Activated CD4-positive, alpha-beta T cell treated with anti-CD3 and anti-CD28 coated beads, Interleukin-2, amount 10 ng/mL, durations not matched to agents 7 days and 5 days (primary cell): Measurements from ENCODE around the gene SPATA31E1. TPM values are rescaled to one million over a fixed set of nuclear protein-coding genes. Genes with fewer than 3 reads are reported as not detected.

Experiments
- CTCF ChIA-PET: fragments of 350-600 bp; sonication (Branson Sonifier 250); formaldehyde crosslinking; loops from one replicate; lab custom pipeline; 2021; ENCODE audit warnings: antibody characterized with exemption; lab: Charles Lee
- POLR2A ChIA-PET: fragments of 350-600 bp; sonication (Branson Sonifier 250); formaldehyde crosslinking; loops from one replicate; lab custom pipeline; 2021; ENCODE audit warnings: antibody characterized with exemption; lab: Charles Lee
- DNase-seq: peaks from one replicate; pipeline ENCODE4 v3.0.0-alpha.2; 2020
- H3K27ac Mint-ChIP-seq: one replicate; pipeline ENCODE4 v1.8.0; 2021; ENCODE audit warnings: mild to moderate bottlenecking, moderate library complexity, mixed read lengths
- H3K27me3 Mint-ChIP-seq: one replicate; pipeline ENCODE4 v1.8.0; 2021; ENCODE audit warnings: mixed read lengths
- H3K36me3 Mint-ChIP-seq: one replicate; pipeline ENCODE4 v1.8.0; 2021; ENCODE audit warnings: low read depth, mixed read lengths
- H3K4me1 Mint-ChIP-seq: one replicate; pipeline ENCODE4 v1.8.0; 2021; ENCODE audit warnings: mixed read lengths
- H3K4me3 Mint-ChIP-seq: one replicate; pipeline ENCODE4 v1.8.0; 2021; ENCODE audit warnings: mild to moderate bottlenecking, moderate library complexity, mixed read lengths
- H3K9me3 Mint-ChIP-seq: one replicate; pipeline ENCODE4 v1.8.0; 2021; ENCODE audit warnings: mixed read lengths
- total RNA-seq, 2 experiments: library from RNA; stranded (reverse); gene quantifications; one replicate each; pipeline ENCODE4 v1.2.3, GENCODE V29; 2021

Gene SPATA31E1
- total RNA-seq, 2 experiments from 2014 or later: not detected

DNA sequence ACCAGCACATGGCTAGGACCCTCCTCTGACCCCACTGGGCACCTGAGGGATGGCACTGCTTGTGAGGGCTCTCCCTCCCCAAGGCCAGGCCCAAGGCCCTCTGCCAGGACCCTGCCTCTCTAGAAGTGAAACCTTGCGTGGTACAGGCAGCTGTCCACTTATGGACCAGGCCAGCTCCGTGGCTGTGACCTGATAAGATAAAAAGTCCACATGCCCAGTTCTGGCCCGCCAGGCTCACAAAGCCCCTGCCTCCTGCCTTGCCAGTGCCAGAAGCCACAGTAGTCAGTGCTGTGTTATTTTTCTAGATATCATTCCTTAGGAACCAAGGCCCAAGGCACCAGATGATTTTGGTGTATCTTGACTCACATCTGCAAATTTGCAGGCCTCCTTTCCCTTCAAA is 14.0 kb upstream of the SPATA31E1 start:
- H3K27ac Mint-ChIP-seq: no peak overlapping the region
- no peak for DNase-seq
- H3K4me1 Mint-ChIP-seq: no peaks in the 10 kb centered on the region
- H3K4me3 Mint-ChIP-seq: no peak overlapping the region
- H3K27me3 Mint-ChIP-seq: no peaks in the 10 kb centered on the region
- no peaks in the 10 kb centered on the region for H3K36me3 Mint-ChIP-seq
- ChIA-PET POLR2A (no interaction called here), CTCF (no interaction called here)
- H3K9me3 Mint-ChIP-seq: peaks cover 5% of the 10 kb centered on the region

DNA sequence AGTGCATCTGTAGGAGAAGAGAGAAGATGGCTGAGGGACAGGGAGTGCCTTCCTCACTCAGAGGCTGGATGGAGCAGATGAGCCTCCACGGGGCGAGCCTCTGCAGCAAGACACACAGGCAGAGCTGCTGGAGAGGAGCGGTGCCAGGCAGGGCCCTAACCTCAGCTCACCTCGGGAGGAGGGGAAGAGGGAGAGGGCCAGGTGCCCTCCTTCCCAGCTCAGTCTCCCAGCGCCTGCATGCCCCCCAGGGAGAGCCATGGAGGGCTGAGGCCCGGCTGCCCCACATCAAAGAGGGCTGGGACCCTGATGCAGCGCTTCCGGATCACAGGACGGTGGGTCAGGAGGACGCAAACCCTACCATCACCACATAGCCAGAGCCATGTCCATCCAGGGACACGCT is 13.6 kb upstream of the SPATA31E1 start:
- CTCF ChIA-PET: no interaction called here
- no peak overlapping the region for H3K4me3 Mint-ChIP-seq

DNA sequence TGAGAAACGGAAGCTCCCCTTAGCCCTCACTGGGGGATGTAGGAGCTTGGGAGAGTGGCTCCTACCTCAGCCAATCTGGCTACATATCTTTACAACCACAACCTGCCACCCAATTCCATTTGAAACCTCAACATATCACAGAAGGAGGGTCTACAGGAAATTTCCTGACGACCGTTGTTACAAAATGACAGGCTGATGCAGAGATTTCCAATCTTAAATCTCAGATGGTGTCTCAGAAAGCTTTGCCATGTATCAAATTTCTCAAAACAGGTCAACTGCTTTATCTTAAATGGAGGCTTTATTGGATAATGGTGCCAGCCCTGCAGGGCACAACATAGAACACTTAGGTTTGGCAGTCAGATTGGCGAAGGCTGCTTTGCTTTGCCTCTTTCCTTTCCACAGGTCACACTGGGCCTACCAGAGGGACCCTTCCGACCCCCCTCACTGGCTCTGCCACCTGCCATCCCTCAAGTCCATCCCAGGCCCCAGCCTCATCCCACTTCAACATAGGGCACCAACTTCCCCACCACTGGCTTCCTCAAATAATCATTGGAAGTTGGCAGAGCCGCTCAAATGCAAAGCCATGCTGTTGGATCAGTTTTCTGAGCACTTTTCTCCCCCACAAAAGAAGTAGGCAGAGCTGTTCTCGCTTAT is 11.1 kb upstream of the SPATA31E1 start:
- H3K4me1 Mint-ChIP-seq: no peaks in the 10 kb centered on the region
- no peak for DNase-seq
- ChIA-PET CTCF (interaction anchor here (1.5 kb wide), 1 partner anchor 13 kb away, joined by 6 read pairs; no protein-coding TSS in a partner anchor), POLR2A (no interaction called here)
- no peak overlapping the region for H3K27ac Mint-ChIP-seq
- peaks cover 5% of the 10 kb centered on the region for H3K9me3 Mint-ChIP-seq
- H3K36me3 Mint-ChIP-seq: no peaks in the 10 kb centered on the region
- no peaks in the 10 kb centered on the region for H3K27me3 Mint-ChIP-seq
- H3K4me3 Mint-ChIP-seq: no peak overlapping the region

More for the DNA sequence above, 13.6 kb upstream of the SPATA31E1 start:
- Mint-ChIP-seq H3K27me3 (no peaks in the 10 kb centered on the region), H3K4me1 (no peaks in the 10 kb centered on the region), H3K27ac (no peak overlapping the region), H3K36me3 (no peaks in the 10 kb centered on the region), H3K9me3 (peaks cover 5% of the 10 kb centered on the region)
- POLR2A ChIA-PET: no interaction called here
- no peak for DNase-seq

DNA sequence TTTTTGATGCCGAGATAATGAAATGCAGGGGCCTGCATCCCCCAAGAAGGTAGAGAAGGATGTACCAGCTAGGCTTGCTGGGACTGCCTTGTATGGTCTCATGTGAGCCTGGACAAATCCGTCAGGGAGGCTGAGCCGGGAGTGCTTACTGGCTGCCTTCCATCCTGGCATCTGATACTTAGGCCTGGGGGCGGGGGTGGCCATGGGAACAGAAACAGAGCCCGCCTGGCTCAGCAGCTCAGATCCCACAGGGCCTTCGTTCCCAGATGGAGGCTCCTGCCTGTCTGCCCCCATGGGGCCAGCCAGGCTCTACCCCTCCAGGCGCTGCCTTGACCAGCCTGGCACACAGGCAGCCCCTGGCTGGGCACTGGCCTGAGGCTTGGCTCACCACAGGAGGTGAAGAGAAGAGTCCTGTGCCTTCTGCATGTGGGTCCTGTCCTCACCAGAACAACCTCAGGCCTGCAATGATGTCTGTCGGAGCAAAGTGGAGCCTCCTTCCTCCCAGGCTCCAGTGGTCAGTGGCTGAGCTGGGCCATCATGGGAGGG is 10.5 kb upstream of the SPATA31E1 start:
- Mint-ChIP-seq H3K27me3 (no peaks in the 10 kb centered on the region), H3K36me3 (no peaks in the 10 kb centered on the region), H3K4me3 (no peak overlapping the region), H3K4me1 (no peaks in the 10 kb centered on the region), H3K27ac (no peak overlapping the region), H3K9me3 (peaks cover 5% of the 10 kb centered on the region)
- DNase-seq: no peak
- ChIA-PET CTCF (no interaction called here), POLR2A (no interaction called here)

DNA sequence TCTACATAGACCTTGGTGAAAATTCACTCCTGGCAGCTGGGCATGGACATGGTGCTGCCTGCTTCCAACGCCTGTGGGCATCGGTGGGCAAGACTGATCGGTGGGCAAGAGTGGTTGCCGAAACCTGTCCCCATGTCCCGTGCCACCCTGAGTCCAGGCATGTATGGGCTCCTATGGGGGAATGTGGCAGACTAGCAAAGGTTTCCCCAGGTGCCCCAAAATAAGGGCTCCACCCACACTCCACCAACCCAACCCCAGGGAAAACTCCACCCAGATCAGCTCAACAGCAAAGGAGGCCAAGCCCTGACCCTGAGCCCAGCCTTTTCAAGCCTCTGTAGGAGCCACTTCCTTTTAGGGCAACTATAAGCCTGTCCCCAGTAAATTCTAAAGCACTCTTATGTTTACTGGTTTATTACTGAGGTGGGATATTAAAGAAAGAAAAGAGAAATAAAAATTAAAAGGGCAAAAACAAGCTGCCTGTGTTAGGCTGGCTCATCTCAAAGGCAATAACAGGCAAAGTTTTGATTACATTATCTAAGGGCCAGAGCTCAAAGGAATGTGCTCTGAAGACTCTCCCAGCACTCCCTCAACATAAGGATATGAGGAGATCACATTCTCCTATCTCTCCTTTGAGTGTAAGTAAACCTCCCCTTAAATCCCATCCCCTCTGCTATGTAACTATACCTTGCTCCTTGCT is 8.9 kb upstream of the SPATA31E1 start:
- no peak overlapping the region for H3K27ac Mint-ChIP-seq
- peaks cover 5% of the 10 kb centered on the region for H3K9me3 Mint-ChIP-seq
- no peaks in the 10 kb centered on the region for H3K36me3 Mint-ChIP-seq
- no peak overlapping the region for H3K4me3 Mint-ChIP-seq
- POLR2A ChIA-PET: no interaction called here
- DNase-seq: no peak
- CTCF ChIA-PET: no interaction called here
- H3K4me1 Mint-ChIP-seq: no peaks in the 10 kb centered on the region
- no peaks in the 10 kb centered on the region for H3K27me3 Mint-ChIP-seq

DNA sequence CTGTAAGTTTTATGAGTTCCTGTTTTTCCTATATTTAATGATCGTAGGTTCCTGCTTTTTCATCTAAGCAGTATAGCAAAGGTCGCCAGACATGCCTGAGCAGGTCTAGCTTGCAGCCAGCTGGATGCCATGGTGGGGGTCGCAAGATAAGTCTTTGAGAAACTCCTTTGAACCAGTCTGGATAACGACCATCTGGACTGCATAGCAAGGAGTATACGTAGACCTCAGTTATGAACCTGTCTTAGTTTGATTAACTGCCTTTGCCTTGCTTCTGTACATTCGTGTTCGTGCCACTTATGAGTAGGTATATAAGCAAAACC is 8.4 kb upstream of the SPATA31E1 start:
- H3K4me3 Mint-ChIP-seq: no peak overlapping the region
- DNase-seq: no peak
- no peaks in the 10 kb centered on the region for H3K4me1 Mint-ChIP-seq
- H3K36me3 Mint-ChIP-seq: no peaks in the 10 kb centered on the region
- ChIA-PET CTCF (no interaction called here), POLR2A (no interaction called here)
- H3K27me3 Mint-ChIP-seq: no peaks in the 10 kb centered on the region
- peaks cover 5% of the 10 kb centered on the region for H3K9me3 Mint-ChIP-seq
- no peak overlapping the region for H3K27ac Mint-ChIP-seq

DNA sequence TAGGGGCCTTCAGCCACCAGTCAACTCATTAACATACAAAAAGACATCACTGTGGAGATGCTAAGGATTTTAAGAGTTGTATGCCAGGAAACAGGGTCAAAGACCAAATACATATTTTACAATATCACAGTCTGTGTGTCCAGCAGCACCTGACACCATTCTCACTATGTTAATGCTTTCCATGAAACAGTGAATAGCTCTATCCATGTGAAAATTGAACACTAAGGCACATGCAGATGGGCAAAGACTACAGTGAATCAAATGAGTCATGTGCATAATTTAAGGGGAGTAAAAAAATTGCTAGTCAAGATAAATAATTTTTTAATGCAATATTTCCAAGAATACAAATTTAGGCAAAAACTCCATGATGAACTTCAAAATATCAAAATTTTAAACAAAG is 7.6 kb upstream of the SPATA31E1 start:
- no peaks in the 10 kb centered on the region for H3K4me1 Mint-ChIP-seq
- no peaks in the 10 kb centered on the region for H3K9me3 Mint-ChIP-seq
- H3K4me3 Mint-ChIP-seq: no peak overlapping the region
- H3K27ac Mint-ChIP-seq: no peak overlapping the region
- ChIA-PET CTCF (no interaction called here), POLR2A (no interaction called here)
- H3K36me3 Mint-ChIP-seq: no peaks in the 10 kb centered on the region
- no peaks in the 10 kb centered on the region for H3K27me3 Mint-ChIP-seq
- no peak for DNase-seq

DNA sequence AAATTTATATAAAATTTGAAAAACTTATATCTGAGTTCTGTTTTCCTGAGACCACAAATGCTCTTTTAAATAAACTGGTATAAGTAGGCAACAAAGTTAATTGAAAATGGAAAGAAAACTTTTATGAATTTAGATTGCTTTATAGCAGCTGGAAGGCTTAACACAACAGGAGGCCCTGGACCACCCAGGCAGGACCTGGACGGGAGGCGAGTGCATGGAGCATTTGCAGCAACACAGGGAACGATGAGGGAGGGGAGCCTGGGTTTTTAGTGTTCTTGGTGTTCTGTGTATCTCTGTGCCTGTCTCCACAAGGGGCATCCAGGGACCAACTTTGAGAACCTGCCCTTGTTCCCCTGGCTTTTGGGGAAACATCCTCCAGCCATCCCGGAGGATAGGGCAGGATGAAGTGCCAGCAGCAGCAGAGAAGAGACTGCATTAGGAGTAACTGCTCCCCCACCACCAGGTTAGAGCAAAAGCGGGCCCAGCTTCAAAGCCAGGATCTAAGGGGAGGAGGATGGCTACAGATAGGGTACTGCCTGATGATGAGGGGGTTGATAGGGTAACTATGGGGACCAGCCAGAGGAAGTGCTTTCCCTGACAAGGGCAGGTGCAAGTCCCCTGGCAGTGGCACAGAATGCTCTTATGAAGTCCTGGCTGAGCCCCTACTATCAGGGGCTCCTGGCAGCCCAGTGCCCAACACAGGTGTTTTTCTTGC is 6.7 kb upstream of the SPATA31E1 start:
- H3K27me3 Mint-ChIP-seq: no peaks in the 10 kb centered on the region
- H3K27ac Mint-ChIP-seq: no peak overlapping the region
- CTCF ChIA-PET: no interaction called here
- no peaks in the 10 kb centered on the region for H3K36me3 Mint-ChIP-seq
- H3K9me3 Mint-ChIP-seq: no peaks in the 10 kb centered on the region
- DNase-seq: no peak
- no peaks in the 10 kb centered on the region for H3K4me1 Mint-ChIP-seq
- POLR2A ChIA-PET: no interaction called here
- H3K4me3 Mint-ChIP-seq: no peak overlapping the region

DNA sequence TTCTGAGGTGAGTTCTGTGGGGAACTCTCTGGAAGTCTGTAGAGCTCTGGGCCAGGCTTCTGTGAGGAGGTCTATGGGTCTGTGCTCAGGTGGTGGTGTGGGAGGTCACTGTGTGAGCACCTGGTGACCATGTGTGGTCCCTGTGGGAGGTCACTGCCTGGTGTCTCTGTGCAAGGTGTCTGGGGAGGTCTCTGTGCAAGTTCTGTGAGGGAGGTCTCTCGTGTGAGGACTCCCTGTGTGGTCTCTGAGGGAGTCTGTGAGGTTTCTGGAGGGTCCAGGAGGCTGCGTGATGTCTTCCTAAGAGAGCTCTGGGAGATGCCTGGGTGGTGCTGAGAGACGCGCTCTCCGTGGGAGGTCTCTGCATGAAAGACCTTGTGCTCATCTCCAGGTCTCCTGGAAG is 6.0 kb upstream of the SPATA31E1 start:
- no peak for DNase-seq
- CTCF ChIA-PET: no interaction called here
- no peaks in the 10 kb centered on the region for H3K4me1 Mint-ChIP-seq
- H3K27ac Mint-ChIP-seq: no peak overlapping the region
- no peaks in the 10 kb centered on the region for H3K27me3 Mint-ChIP-seq
- no peak overlapping the region for H3K4me3 Mint-ChIP-seq
- no peaks in the 10 kb centered on the region for H3K36me3 Mint-ChIP-seq
- POLR2A ChIA-PET: no interaction called here
- H3K9me3 Mint-ChIP-seq: no peaks in the 10 kb centered on the region

DNA sequence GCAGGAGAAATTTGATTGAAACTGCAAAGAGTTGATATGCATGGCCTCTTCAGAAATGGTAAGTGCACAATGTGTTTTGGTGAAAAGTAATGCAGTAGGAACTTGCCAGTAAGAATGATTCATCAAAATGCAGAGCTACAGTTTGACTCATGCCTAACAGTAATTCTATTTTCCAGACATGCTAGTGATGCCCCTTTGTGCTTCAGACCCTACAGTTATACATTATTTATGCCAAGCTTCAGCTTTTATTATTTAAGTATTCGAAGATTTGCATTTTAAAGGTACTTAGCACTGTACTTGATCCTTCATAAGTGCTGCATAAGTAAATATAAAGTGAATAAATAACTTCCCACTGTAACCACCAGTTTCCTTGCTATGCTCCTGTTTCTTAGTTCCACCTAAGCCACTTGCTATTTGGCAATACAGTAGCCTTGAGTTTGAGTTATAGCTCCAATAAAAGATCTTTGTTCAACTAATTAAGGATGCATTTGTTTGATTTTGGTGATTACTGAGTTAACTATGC is 3.6 kb upstream of the SPATA31E1 start:
- no peaks in the 10 kb centered on the region for H3K27me3 Mint-ChIP-seq
- no peaks in the 10 kb centered on the region for H3K4me1 Mint-ChIP-seq
- CTCF ChIA-PET: no interaction called here
- no peak for DNase-seq
- H3K4me3 Mint-ChIP-seq: no peak overlapping the region
- H3K36me3 Mint-ChIP-seq: no peaks in the 10 kb centered on the region
- H3K27ac Mint-ChIP-seq: no peak overlapping the region
- POLR2A ChIA-PET: no interaction called here
- H3K9me3 Mint-ChIP-seq: no peaks in the 10 kb centered on the region

DNA sequence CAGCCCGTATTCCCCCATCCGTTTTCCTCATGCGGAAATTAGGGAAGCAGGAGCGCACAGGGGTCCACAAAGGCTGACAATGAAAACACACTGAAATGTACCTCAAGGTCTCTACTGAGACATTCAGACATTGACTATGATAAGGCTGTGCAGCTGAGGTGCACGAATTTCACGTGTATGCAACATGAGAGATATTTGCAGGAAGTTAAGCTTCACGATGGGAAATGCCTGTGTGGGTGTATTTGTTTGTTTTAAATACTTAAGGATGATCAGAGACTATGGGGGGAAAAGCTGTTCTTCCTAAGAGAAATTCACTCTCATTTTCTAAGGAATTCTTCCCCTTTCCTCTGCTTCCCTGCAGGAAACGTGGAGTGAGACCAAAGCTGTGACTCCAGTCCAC is 2.6 kb upstream of the SPATA31E1 start:
- H3K4me1 Mint-ChIP-seq: no peaks in the 10 kb centered on the region
- no peak for DNase-seq
- no peaks in the 10 kb centered on the region for H3K36me3 Mint-ChIP-seq
- no peak overlapping the region for H3K4me3 Mint-ChIP-seq
- H3K27ac Mint-ChIP-seq: no peak overlapping the region
- H3K9me3 Mint-ChIP-seq: no peaks in the 10 kb centered on the region
- no peaks in the 10 kb centered on the region for H3K27me3 Mint-ChIP-seq
- CTCF ChIA-PET: interaction anchor here (0.6 kb wide), 1 partner anchor 328 kb away, joined by 3 read pairs; no protein-coding TSS in a partner anchor
- POLR2A ChIA-PET: no interaction called here

DNA sequence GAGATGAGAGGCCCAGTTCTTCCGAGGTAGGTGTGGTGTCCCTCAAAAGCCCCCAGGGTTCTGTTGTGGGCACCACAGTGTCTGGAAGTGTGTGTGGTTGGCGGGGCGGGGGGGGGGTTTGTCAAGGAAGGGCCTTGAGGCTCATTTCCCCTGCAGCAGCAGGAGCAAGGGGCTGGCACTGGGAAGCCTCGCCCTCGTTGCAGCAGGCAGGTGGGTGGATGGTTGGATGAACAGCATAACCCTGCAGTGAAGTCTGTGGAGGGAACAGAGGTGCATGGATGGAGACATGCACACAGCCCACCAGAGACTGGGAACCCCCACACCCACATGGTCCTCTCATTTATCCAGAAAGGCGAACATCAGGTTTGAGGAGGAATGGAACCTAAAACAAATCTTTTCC is 2.0 kb upstream of the SPATA31E1 start:
- no peaks in the 10 kb centered on the region for H3K9me3 Mint-ChIP-seq
- ChIA-PET CTCF (no interaction called here), POLR2A (no interaction called here)
- H3K27me3 Mint-ChIP-seq: no peaks in the 10 kb centered on the region
- no peak overlapping the region for H3K27ac Mint-ChIP-seq
- DNase-seq: no peak
- H3K36me3 Mint-ChIP-seq: no peaks in the 10 kb centered on the region
- H3K4me3 Mint-ChIP-seq: no peak overlapping the region
- no peaks in the 10 kb centered on the region for H3K4me1 Mint-ChIP-seq

DNA sequence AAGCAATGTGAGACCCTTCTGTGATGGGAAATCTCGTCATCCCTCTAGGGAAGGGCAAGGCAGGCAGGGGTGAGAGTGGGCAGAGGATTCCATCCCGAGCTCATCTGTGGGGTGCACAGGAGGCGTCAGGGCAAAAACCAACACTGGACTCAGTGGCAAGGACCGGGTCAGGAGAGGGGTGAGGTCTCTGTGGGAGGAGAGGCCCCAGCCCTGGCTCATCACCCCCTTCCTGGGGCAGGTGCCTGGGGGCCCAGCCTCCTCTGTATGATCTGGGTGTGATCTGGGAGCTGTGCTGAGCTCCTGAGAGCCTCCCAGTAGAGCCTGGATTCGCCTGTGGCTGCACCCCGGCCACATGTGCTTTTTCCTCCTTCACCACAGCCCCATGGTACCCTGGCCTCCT is 597 bp downstream of the SPATA31E1 start:
- Mint-ChIP-seq H3K27ac (no peak overlapping the region), H3K36me3 (no peaks in the 10 kb centered on the region)
- CTCF ChIA-PET: interaction anchor here (1.0 kb wide), 1 partner anchor 30 kb away, joined by 3 read pairs; no protein-coding TSS in a partner anchor

More for the DNA sequence above, 597 bp downstream of the SPATA31E1 start:
- Mint-ChIP-seq H3K9me3 (no peaks in the 10 kb centered on the region), H3K4me1 (no peaks in the 10 kb centered on the region), H3K27me3 (no peaks in the 10 kb centered on the region), H3K4me3 (no peak overlapping the region)
- POLR2A ChIA-PET: no interaction called here
- no peak for DNase-seq
